Bronchial epithelial cell (primary cell): ENCODE results near the gene TRIM36. TPM values are rescaled to one million over a fixed set of nuclear protein-coding genes. Genes with fewer than 3 reads are reported as not detected.

Source experiments
- DNase-seq: peaks from one replicate; pipeline ENCODE4 v3.0.0-alpha.2; 2010; ENCODE audit warnings: low read depth
- FAIRE-seq: peaks from 2 replicates; lab custom pipeline; 2011; peaks lifted over from hg19 to GRCh38; lab: Jason Lieb, UNC
- H3K27me3 ChIP-seq: 2 replicates; pipeline ENCODE4 v1.5.1; 2011; ENCODE audit warnings: low read length; ENCODE audit not compliant: control insufficient read depth, insufficient read depth
- H3K36me3 ChIP-seq: 2 replicates; pipeline ENCODE4 v1.5.1; 2011; ENCODE audit warnings: low read length; ENCODE audit not compliant: control insufficient read depth, insufficient read depth
- H3K4me3 ChIP-seq: 2 replicates; pipeline ENCODE4 v1.5.1; 2011; ENCODE audit warnings: mild to moderate bottlenecking, low read depth, low read length, control low read depth
- total RNA-seq: library from RNA; depleted of rRNA; stranded (reverse); fragments of >200 nt; gene quantifications from 2 replicates; pipeline ENCODE4 v1.2.1, GENCODE V29; 2014
- TF ChIP-seq, protein P1 (sequence below): IDR thresholded peaks from 2 replicates; pipeline ENCODE4 v1.5.1; 2011; ENCODE audit warnings: mild to moderate bottlenecking, moderate library complexity, low read length, control low read depth, inconsistent platforms; ENCODE audit not compliant: insufficient read depth, severe bottlenecking

TRIM36 gene
- total RNA-seq, 1 donor from 2014 or later: 0.53 TPM

DNA sequence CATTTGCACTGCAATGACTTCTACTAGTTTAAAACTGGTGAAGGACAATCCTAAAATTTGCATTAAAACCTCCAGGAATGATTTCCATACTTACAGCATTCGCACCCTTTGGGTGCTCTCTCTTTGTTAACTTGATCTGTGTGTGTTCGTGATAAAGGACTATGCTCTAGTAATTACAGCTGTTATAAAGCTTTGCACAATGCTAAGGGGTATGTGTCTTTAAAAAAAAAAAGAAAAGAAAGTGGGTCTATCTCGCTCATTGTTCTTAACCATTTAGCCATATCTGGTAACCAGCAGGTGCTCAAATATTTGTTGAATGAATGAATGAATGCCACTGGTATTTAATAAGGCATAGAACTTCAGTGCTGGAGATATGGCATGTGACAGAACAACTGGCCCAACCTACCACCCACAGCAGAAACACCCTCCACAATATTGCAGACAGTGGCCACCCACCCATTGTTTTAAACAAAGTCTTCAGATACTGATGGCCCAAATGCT is 8.7 kb downstream of the TRIM36 start:
- Histone ChIP-seq H3K27me3 (no peaks in the 10 kb centered on the region), H3K36me3 (no peaks in the 10 kb centered on the region), H3K4me3 (no peak overlapping the region)
- no peak for DNase-seq
- FAIRE-seq: no peak
- TF ChIP-seq, protein P1, sequence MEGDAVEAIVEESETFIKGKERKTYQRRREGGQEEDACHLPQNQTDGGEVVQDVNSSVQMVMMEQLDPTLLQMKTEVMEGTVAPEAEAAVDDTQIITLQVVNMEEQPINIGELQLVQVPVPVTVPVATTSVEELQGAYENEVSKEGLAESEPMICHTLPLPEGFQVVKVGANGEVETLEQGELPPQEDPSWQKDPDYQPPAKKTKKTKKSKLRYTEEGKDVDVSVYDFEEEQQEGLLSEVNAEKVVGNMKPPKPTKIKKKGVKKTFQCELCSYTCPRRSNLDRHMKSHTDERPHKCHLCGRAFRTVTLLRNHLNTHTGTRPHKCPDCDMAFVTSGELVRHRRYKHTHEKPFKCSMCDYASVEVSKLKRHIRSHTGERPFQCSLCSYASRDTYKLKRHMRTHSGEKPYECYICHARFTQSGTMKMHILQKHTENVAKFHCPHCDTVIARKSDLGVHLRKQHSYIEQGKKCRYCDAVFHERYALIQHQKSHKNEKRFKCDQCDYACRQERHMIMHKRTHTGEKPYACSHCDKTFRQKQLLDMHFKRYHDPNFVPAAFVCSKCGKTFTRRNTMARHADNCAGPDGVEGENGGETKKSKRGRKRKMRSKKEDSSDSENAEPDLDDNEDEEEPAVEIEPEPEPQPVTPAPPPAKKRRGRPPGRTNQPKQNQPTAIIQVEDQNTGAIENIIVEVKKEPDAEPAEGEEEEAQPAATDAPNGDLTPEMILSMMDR: no peak

DNA sequence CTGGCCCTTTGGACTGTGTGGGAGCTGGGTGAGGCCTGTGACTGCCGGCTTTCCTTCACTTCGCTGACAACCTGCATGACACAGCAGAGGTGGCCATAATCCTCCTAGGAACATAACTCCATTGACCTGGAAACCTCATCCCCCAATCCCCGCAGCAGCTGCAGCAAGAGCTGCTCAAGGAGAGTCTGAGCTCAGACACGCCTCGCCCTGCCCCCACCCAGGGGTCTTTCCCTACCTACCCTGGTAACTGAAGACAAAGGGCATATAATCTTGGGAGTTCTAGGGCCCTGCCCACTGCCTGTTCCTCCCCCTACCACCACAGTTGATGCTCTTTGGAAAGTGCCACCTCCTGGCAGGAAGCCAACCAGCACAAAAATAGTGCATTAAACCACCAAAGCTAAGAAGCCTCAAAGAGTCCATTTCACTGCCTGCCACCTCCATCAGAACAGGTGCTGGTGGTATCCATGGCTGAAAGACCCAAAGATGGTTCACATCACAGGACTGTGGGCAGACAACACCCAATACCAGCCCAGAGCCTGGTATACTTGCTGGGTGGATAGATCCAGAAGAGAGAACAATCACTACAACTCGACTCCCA is 18.4 kb downstream of the TRIM36 start:
- H3K27me3 ChIP-seq: no peaks in the 10 kb centered on the region
- H3K36me3 ChIP-seq: no peaks in the 10 kb centered on the region
- H3K4me3 ChIP-seq: no peak overlapping the region
- DNase-seq: no peak
- FAIRE-seq: no peak
- TF ChIP-seq, protein P1: no peak

DNA sequence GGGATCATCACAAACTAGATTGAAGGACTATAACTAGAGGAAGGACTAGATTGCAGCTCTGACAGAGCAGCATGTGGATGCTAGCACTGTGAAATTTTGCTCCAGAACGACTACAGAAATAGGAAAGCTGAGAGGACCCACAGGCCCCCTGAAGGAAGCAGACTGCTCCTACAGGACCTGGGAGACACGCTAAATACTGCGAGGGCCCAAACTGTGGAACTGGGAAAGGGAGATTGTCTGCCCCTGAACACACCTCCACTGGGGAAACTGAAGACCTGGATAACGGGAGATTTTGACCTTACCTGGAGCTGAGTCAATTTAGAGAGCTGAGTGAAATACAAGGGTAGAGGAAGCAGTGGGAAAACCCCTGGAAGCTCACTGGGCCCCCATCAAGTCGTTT is 19.2 kb downstream of the TRIM36 start:
- H3K4me3 ChIP-seq: no peak overlapping the region
- H3K27me3 ChIP-seq: no peaks in the 10 kb centered on the region
- FAIRE-seq (no peak), DNase-seq (no peak)
- TF ChIP-seq, protein P1: no peak
- H3K36me3 ChIP-seq: no peaks in the 10 kb centered on the region

DNA sequence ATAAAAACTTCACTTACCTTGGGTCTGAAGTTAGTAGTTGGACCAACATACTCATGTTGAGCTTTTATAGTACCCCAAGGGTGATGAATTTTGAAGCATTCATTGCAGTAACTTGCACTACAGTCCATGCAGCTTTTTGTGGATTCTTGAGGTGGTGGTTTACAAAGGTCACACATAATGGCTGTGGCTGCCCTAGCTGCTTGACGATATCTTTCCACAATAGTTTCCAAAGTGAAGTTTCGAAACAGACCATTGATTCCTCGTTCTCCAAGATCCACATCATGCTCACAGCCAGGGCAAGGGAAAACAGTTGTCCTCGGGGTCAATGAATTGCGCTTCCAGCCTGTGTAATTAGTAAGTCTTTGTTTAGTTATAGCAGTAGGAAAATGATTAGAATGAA is 22.7 kb downstream of the TRIM36 start:
- no peak overlapping the region for H3K4me3 ChIP-seq
- TF ChIP-seq, protein P1: no peak
- no peak for FAIRE-seq
- no peaks in the 10 kb centered on the region for H3K36me3 ChIP-seq
- DNase-seq: no peak
- no peaks in the 10 kb centered on the region for H3K27me3 ChIP-seq

DNA sequence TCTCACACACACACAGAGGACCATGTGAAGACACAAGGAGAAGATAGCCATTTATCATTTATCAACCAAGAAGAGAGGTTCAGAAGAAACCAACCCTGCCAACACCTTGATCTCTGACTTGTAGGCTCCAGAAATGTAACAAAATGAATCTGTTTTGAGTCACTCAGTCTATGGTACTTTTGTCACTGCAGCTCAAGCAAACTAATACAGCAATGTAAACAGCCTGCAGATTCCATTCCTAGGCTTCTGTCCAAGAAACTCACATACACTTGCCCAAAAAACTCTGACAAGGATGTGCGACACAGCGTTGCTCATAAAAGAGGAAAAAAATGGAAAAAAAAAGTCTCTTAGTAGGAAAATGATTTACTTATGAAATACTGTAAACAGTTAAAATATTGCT is 33.4 kb downstream of the TRIM36 start:
- Histone ChIP-seq H3K27me3 (no peaks in the 10 kb centered on the region), H3K4me3 (no peak overlapping the region), H3K36me3 (no peaks in the 10 kb centered on the region)
- DNase-seq: no peak
- no peak for FAIRE-seq
- TF ChIP-seq, protein P1: no peak

DNA sequence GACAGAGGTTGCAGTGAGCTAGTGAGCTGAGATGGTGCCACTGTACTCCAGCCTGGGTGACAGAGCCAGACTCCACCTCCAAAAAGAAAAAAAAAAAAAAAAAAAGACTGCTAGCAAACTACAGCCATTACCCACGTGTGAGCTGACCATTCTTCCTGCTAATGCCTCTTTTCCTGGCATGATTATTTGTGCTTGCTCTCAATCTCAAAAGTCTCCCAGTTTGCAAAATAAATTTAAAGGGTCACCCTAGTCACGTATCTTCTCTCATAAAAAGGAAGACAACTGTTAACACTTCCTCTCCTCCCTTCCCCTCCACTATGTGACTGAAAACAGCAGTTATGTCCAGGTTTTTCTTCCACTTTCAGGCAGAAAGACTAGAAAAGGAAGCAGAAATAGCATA is 37.2 kb downstream of the TRIM36 start:
- DNase-seq (no peak), FAIRE-seq (no peak)
- TF ChIP-seq, protein P1: no peak
- H3K4me3 ChIP-seq: no peak overlapping the region
- H3K36me3 ChIP-seq: no peaks in the 10 kb centered on the region
- no peaks in the 10 kb centered on the region for H3K27me3 ChIP-seq
